WTC11 (cell line): ENCODE data around the gene KRT12.

ENCODE experiments used
- FOXK1 ChIP-seq: sonication (generic); formaldehyde crosslinking; IDR thresholded peaks from 2 replicates; pipeline ENCODE4 v1.8.0; 2022; ENCODE audit warnings: mild to moderate bottlenecking, moderate library complexity, missing genetic modification reagents
- ZNF423 ChIP-seq: fragments of 250-450 bp; sonication (Bioruptor Pico); IDR thresholded peaks from 2 replicates; pipeline ENCODE4 v2.1.2; 2022; ENCODE audit warnings: mild to moderate bottlenecking, moderate library complexity
- TF ChIP-seq, protein P1 (sequence below): fragments of 200-600 bp; IDR thresholded peaks from 2 replicates; pipeline ENCODE4 v1.8.0; 2022; ENCODE audit warnings: antibody characterized with exemption

DNA sequence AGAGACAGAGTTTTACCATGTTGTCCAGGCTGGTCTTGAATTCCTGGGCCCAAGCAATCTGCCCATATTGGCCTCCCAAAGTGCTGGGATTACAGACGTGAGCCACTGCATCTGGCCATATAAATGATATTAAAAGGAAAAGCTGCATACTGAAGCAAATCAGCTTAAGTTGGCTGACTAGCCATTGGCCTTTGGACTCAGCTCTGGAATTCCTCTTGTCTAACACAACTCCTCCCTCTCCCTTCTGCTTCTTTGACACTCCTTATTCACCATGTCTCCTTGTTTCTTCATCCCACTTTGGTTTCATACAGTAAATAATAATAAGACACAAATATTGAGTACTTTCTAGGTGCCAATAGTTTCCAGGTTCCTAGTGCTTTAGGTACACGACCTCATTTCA, 7.5 kb downstream of the KRT12 start:
- TF ChIP-seq FOXK1 (CRISPR knock-in tag) (no peak), ZNF423 (CRISPR knock-in tag) (no peak)
- TF ChIP-seq, protein P1, sequence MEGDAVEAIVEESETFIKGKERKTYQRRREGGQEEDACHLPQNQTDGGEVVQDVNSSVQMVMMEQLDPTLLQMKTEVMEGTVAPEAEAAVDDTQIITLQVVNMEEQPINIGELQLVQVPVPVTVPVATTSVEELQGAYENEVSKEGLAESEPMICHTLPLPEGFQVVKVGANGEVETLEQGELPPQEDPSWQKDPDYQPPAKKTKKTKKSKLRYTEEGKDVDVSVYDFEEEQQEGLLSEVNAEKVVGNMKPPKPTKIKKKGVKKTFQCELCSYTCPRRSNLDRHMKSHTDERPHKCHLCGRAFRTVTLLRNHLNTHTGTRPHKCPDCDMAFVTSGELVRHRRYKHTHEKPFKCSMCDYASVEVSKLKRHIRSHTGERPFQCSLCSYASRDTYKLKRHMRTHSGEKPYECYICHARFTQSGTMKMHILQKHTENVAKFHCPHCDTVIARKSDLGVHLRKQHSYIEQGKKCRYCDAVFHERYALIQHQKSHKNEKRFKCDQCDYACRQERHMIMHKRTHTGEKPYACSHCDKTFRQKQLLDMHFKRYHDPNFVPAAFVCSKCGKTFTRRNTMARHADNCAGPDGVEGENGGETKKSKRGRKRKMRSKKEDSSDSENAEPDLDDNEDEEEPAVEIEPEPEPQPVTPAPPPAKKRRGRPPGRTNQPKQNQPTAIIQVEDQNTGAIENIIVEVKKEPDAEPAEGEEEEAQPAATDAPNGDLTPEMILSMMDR, result no peak
